ENCODE results near the gene WDR64. TPM values are rescaled to one million over a fixed set of nuclear protein-coding genes. Genes with fewer than 3 reads are reported as not detected.
A peak's percentile ranks its signal among the peaks of the same experiment; 100 is the strongest.
"Not testable (repeated sequence)": the region's sequence is repeated elsewhere in the genome, so short reads cannot be mapped to it uniquely, and the experiment has no call there.

The WDR64 gene
- total and polyA plus RNA-seq, 4 experiments from 2014 or later = 0.16 TPM; not detected in 3

GRCh38 chr1:241701483-241702295 is 49.6 kb downstream of the WDR64 start:
- no peak overlapping the region for H3K27ac ChIP-seq (ENCODE audit: low read depth, low read length)
- H3K36me3 ChIP-seq (ENCODE audit: insufficient read depth, low read length) = no peaks in the 10 kb centered on the region
- no peak overlapping the region for H3K4me3 ChIP-seq (ENCODE audit: low read length in 2 of 2)
- H3K4me1 ChIP-seq (ENCODE audit: insufficient read depth, low read length) = peaks cover 9% of the 10 kb centered on the region
- no peaks in the 10 kb centered on the region for H3K9me3 Mint-ChIP-seq
- peaks cover 0 to 2% of the 10 kb centered on the region in 2 donors for H3K27me3 Mint-ChIP-seq
- no peaks in the 10 kb centered on the region for H3K9me3 ChIP-seq (ENCODE audit: control insufficient read depth in 1 of 2, low read length in 2 of 2)
- H3K4me1 Mint-ChIP-seq = peaks cover 2 to 6% (median 4%) of the 10 kb centered on the region in 4 donors
- no peak overlapping the region for H3K27ac Mint-ChIP-seq
- ChIA-PET CTCF (ENCODE audit: partially characterized antibody) (interaction anchor here (1.0 kb wide), 1 partner anchor 16 kb away, joined by 3 read pairs; no protein-coding TSS in a partner anchor), POLR2A (ENCODE audit: partially characterized antibody) (no interaction called here)
- peaks cover 0 to 3% of the 10 kb centered on the region in 2 donors for H3K36me3 Mint-ChIP-seq
- no peak for DNase-seq
- intact Hi-C loops (cut with micrococcal nuclease) = no loop called here
- H3K27me3 ChIP-seq (ENCODE audit: insufficient read depth, low read length) = no peaks in the 10 kb centered on the region
- H3K4me3 Mint-ChIP-seq = no peak overlapping the region

DNA sequence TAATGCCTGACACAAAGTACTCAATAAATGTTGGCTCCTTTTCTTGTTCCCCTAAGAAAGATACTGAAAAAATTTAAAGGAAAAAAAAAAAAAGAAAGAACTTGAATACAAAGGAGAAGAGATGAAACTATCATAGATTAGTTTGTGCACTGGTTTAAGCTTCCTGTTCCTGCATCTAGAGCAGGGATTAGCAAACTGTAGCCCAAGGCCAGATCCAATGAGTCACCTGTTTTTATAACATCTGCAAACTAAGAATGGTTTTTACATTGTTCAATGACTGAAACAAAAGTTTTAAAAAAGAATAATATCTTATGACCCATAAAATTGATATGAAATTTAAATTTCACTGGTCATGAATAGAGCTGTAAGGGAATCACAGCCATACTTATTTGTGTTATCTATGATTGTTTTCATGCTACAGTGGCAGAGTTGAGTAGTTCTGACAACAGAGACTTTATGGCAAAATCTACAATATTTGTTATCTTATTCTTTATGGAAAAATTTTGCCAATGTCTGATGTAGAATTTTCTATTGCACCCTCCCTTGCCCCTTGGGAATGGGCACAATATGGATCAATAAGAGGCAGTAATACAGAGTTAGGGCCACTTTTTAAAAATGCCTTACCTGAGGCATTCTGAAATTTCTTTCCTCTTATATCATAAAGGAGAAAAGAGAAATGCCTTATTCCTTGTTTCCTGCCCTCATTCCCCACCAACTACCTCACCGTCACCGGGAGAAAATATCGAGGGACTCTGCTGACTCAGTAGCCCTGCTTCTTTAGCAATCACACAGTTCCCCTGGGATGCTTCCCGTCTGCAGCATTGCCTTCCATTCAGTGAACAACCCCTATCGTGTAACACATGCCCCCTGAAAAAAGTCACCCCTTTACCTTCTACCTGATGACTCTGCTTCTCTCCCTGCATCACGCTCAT is 50.6 kb downstream of the WDR64 start:
- POLR2A ChIA-PET (ENCODE audit: partially characterized antibody) = no interaction called here
- Mint-ChIP-seq H3K36me3 (peaks cover 0 to 3% of the 10 kb centered on the region in 2 donors), H3K27ac (no peak overlapping the region), H3K27me3 (peaks cover 0 to 2% of the 10 kb centered on the region in 2 donors), H3K9me3 (no peaks in the 10 kb centered on the region), H3K4me3 (no peak overlapping the region), H3K4me1 (peaks cover 9 to 16% (median 12%) of the 10 kb centered on the region in 4 donors)
- intact Hi-C loops (cut with micrococcal nuclease) = no loop called here
- DNase-seq = no peak
- Histone ChIP-seq H3K4me3 (ENCODE audit: low read length in 2 of 2) (no peak overlapping the region), H3K4me1 (ENCODE audit: insufficient read depth, low read length) (peaks cover 15% of the 10 kb centered on the region), H3K9me3 (ENCODE audit: control insufficient read depth in 1 of 2, low read length in 2 of 2) (no peaks in the 10 kb centered on the region), H3K27me3 (ENCODE audit: insufficient read depth, low read length) (no peaks in the 10 kb centered on the region), H3K36me3 (ENCODE audit: insufficient read depth, low read length) (no peaks in the 10 kb centered on the region), H3K27ac (ENCODE audit: low read depth, low read length) (no peak overlapping the region)
- CTCF ChIA-PET (ENCODE audit: partially characterized antibody) = interaction anchor here (0.7 to 1.0 kb wide), 2 partner anchors 17 to 34 kb away, joined by 3 read pairs; no protein-coding TSS in a partner anchor

- POLR2A ChIA-PET (ENCODE audit: partially characterized antibody); H3K4me3 Mint-ChIP-seq; H3K36me3 Mint-ChIP-seq; CTCF ChIA-PET (ENCODE audit: partially characterized antibody); H3K27me3 Mint-ChIP-seq; H3K9me3 ChIP-seq (ENCODE audit: control insufficient read depth in 1 of 2, low read length in 2 of 2); H3K27me3 ChIP-seq (ENCODE audit: insufficient read depth, low read length); H3K27ac Mint-ChIP-seq; H3K27ac ChIP-seq (ENCODE audit: low read depth, low read length); intact Hi-C loops (cut with micrococcal nuclease); H3K9me3 Mint-ChIP-seq; H3K36me3 ChIP-seq (ENCODE audit: insufficient read depth, low read length); DNase-seq; H3K4me3 ChIP-seq (ENCODE audit: low read length in 2 of 2): not testable (repeated sequence)
- peaks cover 15% of the 10 kb centered on the region for H3K4me1 ChIP-seq (ENCODE audit: insufficient read depth, low read length)
- peaks cover 9 to 16% (median 12%) of the 10 kb centered on the region in 4 donors for H3K4me1 Mint-ChIP-seq
These were observed 51.7 kb downstream of the WDR64 start for GRCh38 chr1:241703739-241704138.

DNA sequence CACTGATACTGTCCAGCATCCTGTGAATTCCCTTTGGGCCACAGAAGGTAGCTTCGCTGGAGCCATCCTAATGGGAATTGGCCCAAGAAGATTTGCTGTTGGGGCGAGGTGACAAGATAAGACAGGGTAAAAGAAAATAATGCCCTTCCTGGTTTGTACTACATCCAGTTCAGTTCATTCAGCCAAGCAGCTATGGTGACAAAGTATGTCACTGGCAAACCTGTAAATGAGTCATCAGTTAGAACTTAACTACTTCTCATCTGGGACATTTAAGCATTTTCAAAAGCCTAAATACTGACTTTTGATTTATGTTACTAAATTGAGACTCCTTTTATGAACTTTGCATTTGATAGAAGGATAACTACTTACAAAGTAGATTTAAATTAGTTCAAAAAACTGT is 54.2 kb downstream of the WDR64 start:
- Mint-ChIP-seq H3K27me3 (peaks cover 2 to 5% of the 10 kb centered on the region in 2 donors), H3K4me3 (no peak overlapping the region), H3K4me1 (peaks cover 9 to 16% (median 13%) of the 10 kb centered on the region in 4 donors), H3K9me3 (no peaks in the 10 kb centered on the region), H3K27ac (peak overlapping the region in 1 of 7 donors; percentile 32), H3K36me3 (peaks cover 0 to 3% of the 10 kb centered on the region in 2 donors)
- H3K27me3 ChIP-seq (ENCODE audit: insufficient read depth, low read length) = no peaks in the 10 kb centered on the region
- peaks cover 15% of the 10 kb centered on the region for H3K4me1 ChIP-seq (ENCODE audit: insufficient read depth, low read length)
- ChIA-PET CTCF (ENCODE audit: partially characterized antibody) (no interaction called here), POLR2A (ENCODE audit: partially characterized antibody) (interaction anchor here (1.2 kb wide), 1 partner anchor 66 kb away, joined by 3 read pairs; the partner anchor contains the start of genes CHML and OPN3)
- DNase-seq = no peak
- H3K27ac ChIP-seq (ENCODE audit: low read depth, low read length) = no peak overlapping the region
- no peaks in the 10 kb centered on the region for H3K9me3 ChIP-seq (ENCODE audit: control insufficient read depth in 1 of 2, low read length in 2 of 2)
- no peak overlapping the region for H3K4me3 ChIP-seq (ENCODE audit: low read length in 2 of 2)
- intact Hi-C loops (cut with micrococcal nuclease) = no loop called here
- no peaks in the 10 kb centered on the region for H3K36me3 ChIP-seq (ENCODE audit: insufficient read depth, low read length)

DNA sequence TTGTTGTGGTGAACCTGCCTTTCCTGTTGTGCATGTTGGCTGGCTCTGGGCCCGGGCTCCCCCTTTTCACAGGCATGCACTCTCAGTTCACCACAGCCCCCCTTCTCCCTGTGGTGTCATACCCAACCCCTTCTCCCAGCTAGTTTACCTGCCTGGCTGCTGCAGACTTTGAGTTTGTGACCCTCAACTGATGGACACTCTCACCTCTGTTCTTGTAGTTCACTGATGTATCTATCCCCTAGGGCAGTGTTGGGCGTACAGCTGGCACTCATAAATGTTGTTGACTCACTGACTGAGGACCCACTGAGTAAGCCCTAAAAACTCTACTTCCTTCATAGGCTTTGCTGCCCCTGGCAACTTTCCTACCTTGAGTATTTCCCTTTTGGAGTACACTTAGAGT is 54.9 kb downstream of the WDR64 start:
- H3K36me3 ChIP-seq (ENCODE audit: insufficient read depth, low read length) = no peaks in the 10 kb centered on the region
- intact Hi-C loops (cut with micrococcal nuclease) = no loop called here
- H3K4me3 Mint-ChIP-seq = peak overlapping the region; percentile 2 to 81 (median 19)
- H3K27ac Mint-ChIP-seq = peak overlapping the region in 4 of 7 donors; percentile 3 to 82 (median 41)
- H3K4me1 Mint-ChIP-seq = peaks cover 9 to 16% (median 13%) of the 10 kb centered on the region in 4 donors
- H3K4me3 ChIP-seq (ENCODE audit: low read length in 2 of 2) = no peak overlapping the region
- no peaks in the 10 kb centered on the region for H3K27me3 ChIP-seq (ENCODE audit: insufficient read depth, low read length)
- peaks cover 2 to 5% of the 10 kb centered on the region in 2 donors for H3K27me3 Mint-ChIP-seq
- H3K27ac ChIP-seq (ENCODE audit: low read depth, low read length) = no peak overlapping the region
- no peaks in the 10 kb centered on the region for H3K9me3 ChIP-seq (ENCODE audit: control insufficient read depth in 1 of 2, low read length in 2 of 2)
- CTCF ChIA-PET (ENCODE audit: partially characterized antibody) = no interaction called here
- peaks cover 0 to 3% of the 10 kb centered on the region in 2 donors for H3K36me3 Mint-ChIP-seq
- peaks cover 15% of the 10 kb centered on the region for H3K4me1 ChIP-seq (ENCODE audit: insufficient read depth, low read length)
- POLR2A ChIA-PET (ENCODE audit: partially characterized antibody) = interaction anchor here (1.2 kb wide), 1 partner anchor 67 kb away, joined by 3 read pairs; the partner anchor contains the start of genes CHML and OPN3
- DNase-seq = peak in 4 of 5 donors; percentile 25 to 29 (median 26)
- no peaks in the 10 kb centered on the region for H3K9me3 Mint-ChIP-seq

- H3K36me3 Mint-ChIP-seq = peaks cover 0 to 3% of the 10 kb centered on the region in 2 donors
- Histone ChIP-seq H3K27ac (ENCODE audit: low read depth, low read length) (no peak overlapping the region), H3K4me3 (ENCODE audit: low read length in 2 of 2) (no peak overlapping the region), H3K4me1 (ENCODE audit: insufficient read depth, low read length) (peaks cover 15% of the 10 kb centered on the region), H3K36me3 (ENCODE audit: insufficient read depth, low read length) (no peaks in the 10 kb centered on the region), H3K27me3 (ENCODE audit: insufficient read depth, low read length) (no peaks in the 10 kb centered on the region), H3K9me3 (ENCODE audit: control insufficient read depth in 1 of 2, low read length in 2 of 2) (no peaks in the 10 kb centered on the region)
- H3K27ac Mint-ChIP-seq = peak overlapping the region in 5 of 7 donors; percentile 4 to 82 (median 24)
- intact Hi-C loops (cut with micrococcal nuclease) = no loop called here
- CTCF ChIA-PET (ENCODE audit: partially characterized antibody) = no interaction called here
- POLR2A ChIA-PET (ENCODE audit: partially characterized antibody) = interaction anchor here (1.2 kb wide), 1 partner anchor 67 kb away, joined by 3 read pairs; the partner anchor contains the start of genes CHML and OPN3
- H3K27me3 Mint-ChIP-seq = peaks cover 2 to 5% of the 10 kb centered on the region in 2 donors
- H3K4me3 Mint-ChIP-seq = peak overlapping the region in 3 of 8 donors; percentile 11 to 81 (median 22)
- H3K4me1 Mint-ChIP-seq = peaks cover 9 to 16% (median 13%) of the 10 kb centered on the region in 4 donors
- H3K9me3 Mint-ChIP-seq = no peaks in the 10 kb centered on the region
- DNase-seq = no peak
These were observed 55.4 kb downstream of the WDR64 start for GRCh38 chr1:241707442-241707841.

DNA sequence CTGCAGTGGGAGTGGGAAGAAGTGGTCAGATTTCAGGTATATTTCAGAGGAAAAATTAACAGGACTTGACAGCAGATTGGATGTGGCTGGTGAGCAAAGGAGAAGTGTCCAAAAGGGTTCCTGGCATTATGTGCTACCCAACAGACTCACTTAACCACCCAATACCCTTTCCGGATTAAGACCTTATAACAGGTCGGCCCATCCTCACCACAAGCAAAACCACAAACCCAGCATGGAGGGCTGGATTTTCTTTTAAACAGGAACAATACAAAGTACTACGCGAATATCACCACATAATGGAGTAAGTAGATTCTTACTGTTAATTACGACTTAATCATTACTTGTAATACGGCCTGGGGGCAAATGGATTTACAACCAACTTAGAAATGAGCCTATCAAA is 59.2 kb downstream of the WDR64 start:
- peaks cover 7 to 12% (median 10%) of the 10 kb centered on the region in 4 donors for H3K4me1 Mint-ChIP-seq
- Histone ChIP-seq H3K4me3 (ENCODE audit: low read length in 2 of 2) (no peak overlapping the region), H3K9me3 (ENCODE audit: control insufficient read depth in 1 of 2, low read length in 2 of 2) (no peaks in the 10 kb centered on the region)

More for the DNA sequence above, 59.2 kb downstream of the WDR64 start:
- no peaks in the 10 kb centered on the region for H3K27me3 ChIP-seq (ENCODE audit: insufficient read depth, low read length)
- CTCF ChIA-PET (ENCODE audit: partially characterized antibody) = no interaction called here
- Mint-ChIP-seq H3K27ac (no peak overlapping the region), H3K4me3 (no peak overlapping the region), H3K36me3 (no peaks in the 10 kb centered on the region), H3K27me3 (peaks cover 4 to 5% of the 10 kb centered on the region in 2 donors), H3K9me3 (no peaks in the 10 kb centered on the region)
- DNase-seq = no peak
- H3K4me1 ChIP-seq (ENCODE audit: insufficient read depth, low read length) = peaks cover 8% of the 10 kb centered on the region
- intact Hi-C loops (cut with micrococcal nuclease) = no loop called here
- POLR2A ChIA-PET (ENCODE audit: partially characterized antibody) = no interaction called here
- H3K36me3 ChIP-seq (ENCODE audit: insufficient read depth, low read length) = no peaks in the 10 kb centered on the region
- no peak overlapping the region for H3K27ac ChIP-seq (ENCODE audit: low read depth, low read length)

All from CD4-positive, alpha-beta memory T cell (primary cell).